GM18502 (cell line): ENCODE results near the gene CFAP299.
"Not testable (repeated sequence)": the region's sequence is repeated elsewhere in the genome, so short reads cannot be mapped to it uniquely, and the experiment has no call there.

Experiments used
- ATAC-seq: cut with Tn5 transposase; IDR thresholded peaks from one replicate; pipeline ENCODE4 v1.9.1; 2021; ENCODE audit warnings: mild to moderate bottlenecking; ENCODE audit not compliant: unreplicated experiment, poor library complexity

CFAP299 gene

GRCh38 chr4:80439294-80440061 lies 103.9 kb downstream of the CFAP299 start:
- ATAC-seq, result not testable (repeated sequence)

- no peak for ATAC-seq
Measured at GRCh38 chr4:80446248-80446647, 110.7 kb downstream of the CFAP299 start.

DNA sequence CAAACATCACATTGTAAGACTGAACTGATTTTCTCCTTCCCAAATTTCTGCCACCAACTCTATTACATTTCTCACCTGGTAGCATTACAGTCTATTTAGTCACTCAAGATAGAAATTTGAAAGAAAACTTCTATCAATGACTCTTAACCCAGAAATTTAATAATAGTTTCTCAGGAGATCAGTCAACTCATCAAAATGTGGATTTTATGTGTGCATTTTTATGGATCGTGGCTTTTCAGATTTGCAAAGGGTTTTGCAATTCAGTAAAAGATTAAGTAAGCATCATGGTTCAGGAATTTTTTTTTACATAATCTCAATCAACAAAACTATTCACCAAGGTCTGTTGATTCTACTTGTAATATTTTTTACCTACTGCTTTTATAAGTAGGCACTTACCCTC lies 111.1 kb downstream of the CFAP299 start:
- no peak for ATAC-seq

GRCh38 chr4:80447493-80447892 lies 112.0 kb downstream of the CFAP299 start:
- ATAC-seq, result no peak

- ATAC-seq, result no peak
Measured at GRCh38 chr4:80448056-80448455, 112.5 kb downstream of the CFAP299 start.

GRCh38 chr4:80452055-80452454 lies 116.5 kb downstream of the CFAP299 start:
- no peak for ATAC-seq

GRCh38 chr4:80452768-80453167 lies 117.2 kb downstream of the CFAP299 start:
- no peak for ATAC-seq

- no peak for ATAC-seq
Measured at GRCh38 chr4:80454040-80454439, 118.5 kb downstream of the CFAP299 start.

DNA sequence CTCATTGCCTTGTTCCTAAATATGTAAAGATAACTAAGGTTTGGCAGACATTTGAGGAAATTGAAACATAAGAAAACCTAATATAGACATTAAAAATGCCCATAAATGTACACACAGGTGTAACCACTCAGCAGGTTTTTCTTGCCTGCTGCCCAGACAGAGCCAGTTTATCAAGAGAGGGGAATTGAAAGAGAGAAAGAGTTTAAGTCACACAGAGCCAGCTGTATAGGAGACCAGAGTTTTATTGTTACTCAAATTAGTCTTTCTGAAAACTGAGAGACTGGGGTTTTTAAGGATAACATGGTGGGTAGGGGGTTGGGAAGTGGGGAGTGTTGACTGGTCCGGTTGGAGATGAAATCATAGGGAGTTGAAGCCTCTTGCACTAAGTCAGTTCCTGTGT lies 119.0 kb downstream of the CFAP299 start:
- no peak for ATAC-seq

- ATAC-seq, result no peak
Measured at GRCh38 chr4:80459918-80460473, 124.5 kb downstream of the CFAP299 start.

DNA sequence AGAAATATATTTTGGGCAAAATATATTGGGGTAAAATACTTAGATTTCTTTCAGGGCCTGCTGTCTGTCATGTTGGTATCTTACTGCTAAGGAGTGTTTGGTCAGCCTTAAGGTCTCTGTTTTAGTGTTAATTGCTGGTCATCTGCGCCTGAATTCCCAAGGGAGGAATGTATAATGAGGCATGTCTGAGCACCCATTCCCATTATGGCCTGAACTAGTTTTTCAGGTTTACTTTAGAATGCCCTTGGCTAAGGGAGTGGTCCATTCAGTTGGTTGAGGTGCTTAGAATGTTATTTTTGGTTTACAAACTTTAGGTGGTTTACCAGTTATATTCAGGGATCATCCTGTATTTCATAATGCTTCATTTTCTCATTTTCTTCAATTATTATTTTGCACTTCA lies 125.9 kb downstream of the CFAP299 start:
- ATAC-seq, result no peak

DNA sequence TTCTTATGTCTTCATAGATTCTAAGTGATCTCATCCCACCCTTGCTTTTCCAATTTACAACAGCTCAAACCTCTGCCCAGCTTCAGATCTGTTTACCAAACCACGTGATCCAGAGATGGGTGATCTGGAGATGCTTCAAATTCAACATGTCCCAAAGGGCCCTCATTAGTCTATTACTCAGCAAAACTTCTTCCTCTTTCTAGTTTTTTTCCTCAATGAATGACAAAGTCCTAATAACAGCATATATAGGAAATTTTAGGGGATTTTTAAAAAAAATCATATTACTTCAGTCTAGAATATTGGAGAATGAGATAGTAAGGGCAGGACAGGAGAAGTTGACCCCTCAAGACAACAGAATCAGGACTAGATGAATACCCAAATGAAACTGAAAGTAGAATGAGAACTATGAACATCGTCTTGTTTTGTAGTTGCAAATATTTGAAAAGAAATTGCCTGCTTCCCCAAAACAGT lies 127.1 kb downstream of the CFAP299 start:
- ATAC-seq, result peak; percentile 75

- ATAC-seq, result no peak
Measured at GRCh38 chr4:80463509-80463908, 128.0 kb downstream of the CFAP299 start.

DNA sequence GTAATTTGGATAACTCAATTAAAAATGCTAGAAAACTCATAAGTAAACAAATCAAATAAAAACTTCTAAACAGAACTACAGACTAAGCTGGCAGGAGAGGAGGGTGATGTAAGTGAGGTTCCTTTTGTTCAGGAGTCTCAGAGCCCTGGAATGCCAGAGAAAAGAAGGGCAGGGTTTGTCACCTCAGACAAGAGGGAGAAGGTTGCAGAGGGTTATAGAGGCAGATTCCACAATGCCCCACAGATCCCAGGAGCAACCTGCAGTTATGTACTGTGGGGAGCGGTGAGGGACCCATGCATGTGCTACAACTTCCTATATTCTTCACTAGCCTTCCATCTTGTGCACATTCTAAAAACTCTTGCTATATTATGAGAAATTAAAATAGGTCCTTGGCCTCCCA lies 129.7 kb downstream of the CFAP299 start:
- ATAC-seq, result no peak

GRCh38 chr4:80465736-80466135 lies 130.2 kb downstream of the CFAP299 start:
- ATAC-seq, result no peak

- no peak for ATAC-seq
Measured at GRCh38 chr4:80466618-80467017, 131.1 kb downstream of the CFAP299 start.

DNA sequence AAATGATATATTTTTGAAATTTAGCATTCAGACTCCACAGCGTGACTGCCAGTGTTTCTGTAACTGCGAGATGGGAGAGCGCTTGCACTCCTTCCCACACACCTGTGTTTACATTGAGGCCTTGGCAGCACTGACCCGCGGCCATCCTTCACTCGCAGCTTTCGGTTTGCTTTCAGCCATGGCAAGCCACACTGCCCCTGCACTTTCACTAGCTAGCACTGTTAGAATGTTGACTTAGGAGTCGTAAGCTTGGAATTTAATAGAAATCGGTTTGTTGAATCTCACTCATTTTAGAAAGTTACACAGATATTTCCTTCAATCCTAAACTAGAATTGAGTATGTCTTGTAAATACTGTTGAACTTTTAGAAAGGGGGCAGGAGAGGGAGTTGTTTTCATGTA lies 136.2 kb downstream of the CFAP299 start:
- no peak for ATAC-seq

- ATAC-seq, result no peak
Measured at GRCh38 chr4:80475236-80475635, 139.7 kb downstream of the CFAP299 start.

DNA sequence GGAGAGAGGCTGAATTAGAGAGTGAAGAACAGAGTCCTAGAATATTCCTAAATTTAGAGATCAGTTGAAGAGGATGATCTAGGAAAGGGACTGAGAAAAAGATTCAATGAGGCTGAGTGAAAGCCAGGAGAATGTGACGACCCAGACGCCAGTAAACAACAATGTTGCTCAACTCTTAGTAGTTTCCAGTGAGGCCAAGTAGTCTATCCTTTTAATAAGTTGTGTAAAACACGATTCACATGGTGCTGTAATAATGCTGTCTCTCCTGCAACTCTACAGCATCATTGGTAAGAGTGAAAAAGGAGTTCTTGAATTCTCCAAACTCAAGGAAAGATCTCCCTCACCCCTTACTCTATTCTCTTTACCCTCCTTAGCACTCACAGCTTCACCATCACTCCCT lies 140.3 kb downstream of the CFAP299 start:
- no peak for ATAC-seq

- ATAC-seq, result no peak
Measured at GRCh38 chr4:80484712-80485111, 149.2 kb downstream of the CFAP299 start.

GRCh38 chr4:80486603-80487002 lies 151.1 kb downstream of the CFAP299 start:
- ATAC-seq, result no peak

GRCh38 chr4:80489798-80490197 lies 154.3 kb downstream of the CFAP299 start:
- ATAC-seq, result no peak
